Measurements from ENCODE around the gene FGD4.
A peak's percentile ranks its signal among the peaks of the same experiment; 100 is the strongest.
"Not testable (repeated sequence)": the region's sequence is repeated elsewhere in the genome, so short reads cannot be mapped to it uniquely, and the experiment has no call there.

FGD4 gene

GRCh38 chr12:32535288-32535999 is 136.1 kb downstream of the FGD4 start:
- H3K4me3 ChIP-seq (ENCODE audit: low read depth, low read length), result peak overlapping the region; percentile 16

GRCh38 chr12:32536000-32536345 is 136.6 kb downstream of the FGD4 start:
- H3K4me3 ChIP-seq (ENCODE audit: low read depth, low read length), result no peak overlapping the region
- no peak for DNase-seq (ENCODE audit: low read depth)

More at GRCh38 chr12:32535288-32535999, 136.1 kb downstream of the FGD4 start:
- no peak for DNase-seq (ENCODE audit: low read depth)

GRCh38 chr12:32541754-32542374 is 142.5 kb downstream of the FGD4 start:
- DNase-seq (ENCODE audit: low read depth), result no peak
- no peak overlapping the region for H3K4me3 ChIP-seq (ENCODE audit: low read depth, low read length)

GRCh38 chr12:32542428-32543229 is 143.3 kb downstream of the FGD4 start:
- DNase-seq (ENCODE audit: low read depth), result no peak
- no peak overlapping the region for H3K4me3 ChIP-seq (ENCODE audit: low read depth, low read length)

- no peak overlapping the region for H3K4me3 ChIP-seq (ENCODE audit: low read depth, low read length)
- no peak for DNase-seq (ENCODE audit: low read depth)
Measured at GRCh38 chr12:32544893-32545292, 145.5 kb downstream of the FGD4 start.

- DNase-seq (ENCODE audit: low read depth), result no peak
- no peak overlapping the region for H3K4me3 ChIP-seq (ENCODE audit: low read depth, low read length)
Measured at GRCh38 chr12:32545413-32545980, 146.1 kb downstream of the FGD4 start.

GRCh38 chr12:32546272-32546671 is 146.9 kb downstream of the FGD4 start:
- no peak for DNase-seq (ENCODE audit: low read depth)
- H3K4me3 ChIP-seq (ENCODE audit: low read depth, low read length), result no peak overlapping the region

- DNase-seq (ENCODE audit: low read depth), result peak; percentile 82
- H3K4me3 ChIP-seq (ENCODE audit: low read depth, low read length), result no peak overlapping the region
Measured at GRCh38 chr12:32548691-32549281, 149.4 kb downstream of the FGD4 start.

GRCh38 chr12:32549675-32550079 is 150.3 kb downstream of the FGD4 start:
- H3K4me3 ChIP-seq (ENCODE audit: low read depth, low read length), result no peak overlapping the region
- DNase-seq (ENCODE audit: low read depth), result peak; percentile 18

- no peak for DNase-seq (ENCODE audit: low read depth)
Measured at GRCh38 chr12:32551058-32551457, 151.7 kb downstream of the FGD4 start.

GRCh38 chr12:32558903-32559302 is 159.5 kb downstream of the FGD4 start:
- no peak for DNase-seq (ENCODE audit: low read depth)
- no peak overlapping the region for H3K4me3 ChIP-seq (ENCODE audit: low read depth, low read length)

More at GRCh38 chr12:32551058-32551457, 151.7 kb downstream of the FGD4 start:
- H3K4me3 ChIP-seq (ENCODE audit: low read depth, low read length), result no peak overlapping the region

GRCh38 chr12:32559434-32559833 is 160.1 kb downstream of the FGD4 start:
- DNase-seq (ENCODE audit: low read depth), result no peak
- no peak overlapping the region for H3K4me3 ChIP-seq (ENCODE audit: low read depth, low read length)

GRCh38 chr12:32560520-32560919 is 161.2 kb downstream of the FGD4 start:
- H3K4me3 ChIP-seq (ENCODE audit: low read depth, low read length), result no peak overlapping the region
- no peak for DNase-seq (ENCODE audit: low read depth)

- no peak overlapping the region for H3K4me3 ChIP-seq (ENCODE audit: low read depth, low read length)
- no peak for DNase-seq (ENCODE audit: low read depth)
Measured at GRCh38 chr12:32561931-32562341, 162.6 kb downstream of the FGD4 start.

GRCh38 chr12:32562413-32562812 is 163.1 kb downstream of the FGD4 start:
- not testable (repeated sequence) for DNase-seq (ENCODE audit: low read depth); H3K4me3 ChIP-seq (ENCODE audit: low read depth, low read length)

- no peak overlapping the region for H3K4me3 ChIP-seq (ENCODE audit: low read depth, low read length)
- no peak for DNase-seq (ENCODE audit: low read depth)
Measured at GRCh38 chr12:32566663-32567295, 167.4 kb downstream of the FGD4 start.

GRCh38 chr12:32567296-32567674 is 167.9 kb downstream of the FGD4 start:
- H3K4me3 ChIP-seq (ENCODE audit: low read depth, low read length), result no peak overlapping the region
- DNase-seq (ENCODE audit: low read depth), result no peak

- peak; percentile 60 for DNase-seq (ENCODE audit: low read depth)
- no peak overlapping the region for H3K4me3 ChIP-seq (ENCODE audit: low read depth, low read length)
Measured at GRCh38 chr12:32568228-32568627, 168.9 kb downstream of the FGD4 start.

- H3K4me3 ChIP-seq (ENCODE audit: low read depth, low read length), result no peak overlapping the region
- DNase-seq (ENCODE audit: low read depth), result no peak
Measured at GRCh38 chr12:32569259-32569658, 169.9 kb downstream of the FGD4 start.

Measured in skeletal muscle cell (primary cell).